Type B pancreatic cell (in vitro differentiated cells): ENCODE results near the gene NUDT7. TPM values are rescaled to one million over a fixed set of nuclear protein-coding genes. Genes with fewer than 3 reads are reported as not detected.

Experiments used
- DNase-seq: peaks from one replicate; pipeline ENCODE4 v3.0.0; 2021; ENCODE audit warnings: mixed read lengths; ENCODE audit not compliant: unreplicated experiment; ENCODE audit errors: extremely low spot score
- H3K27ac Mint-ChIP-seq: 2 replicates; pipeline ENCODE4 v1.8.0; 2021; ENCODE audit warnings: mild to moderate bottlenecking, mixed read lengths
- H3K27me3 Mint-ChIP-seq: 2 replicates; pipeline ENCODE4 v1.8.0; 2021; ENCODE audit warnings: mixed read lengths
- H3K36me3 Mint-ChIP-seq: 2 replicates; pipeline ENCODE4 v1.8.0; 2021; ENCODE audit warnings: mixed read lengths
- H3K4me1 Mint-ChIP-seq: one replicate; pipeline ENCODE4 v1.8.0; 2021; ENCODE audit warnings: mixed read lengths; ENCODE audit not compliant: unreplicated experiment
- H3K4me3 Mint-ChIP-seq: 2 replicates; pipeline ENCODE4 v1.8.0; 2021; ENCODE audit warnings: mild to moderate bottlenecking, mixed read lengths
- H3K9me3 Mint-ChIP-seq: 2 replicates; pipeline ENCODE4 v1.8.0; 2021; ENCODE audit warnings: mixed read lengths
- CTCF ChIP-seq: fragments of 200-600 bp; sonication (generic); conservative IDR thresholded peaks from 2 replicates; pipeline ENCODE4 v1.5.0; 2021; ENCODE audit warnings: antibody characterized with exemption, mild to moderate bottlenecking
- long read RNA-seq: library from polyadenylated mRNA; unstranded; transcript quantifications from one replicate; pipeline ENCODE4 v2.0.0, GENCODE V29; 2020
- total RNA-seq: library from RNA; stranded (reverse); gene quantifications from 2 replicates; pipeline ENCODE4 v1.2.1, GENCODE V29; 2021; ENCODE audit warnings: low replicate concordance

Gene NUDT7
- 4.8 and 6.2 TPM in 2 replicates for total RNA-seq
- long read RNA-seq, transcript NUDT7-201 (4 exons, 1,096 nt): major isoform, 5 of 11 reads
- long read RNA-seq, partial matches to known transcripts: 0 of 11 reads
- long read RNA-seq, other reads (novel, unspliced or antisense): 0 of 11 reads

- Mint-ChIP-seq H3K36me3 (no peaks in the 10 kb centered on the region), H3K27ac (peak within 1 kb of the TSS; percentile 79), H3K9me3 (no peaks in the 10 kb centered on the region), H3K4me3 (peak within 1 kb of the TSS; percentile 89), H3K27me3 (no peaks in the 10 kb centered on the region), H3K4me1 (peaks cover 11% of the 10 kb centered on the region)
- DNase-seq: peak; percentile 99
- TF ChIP-seq CTCF: peak; percentile 34
Measured at GRCh38 chr16:77722309-77723107, at the start of gene NUDT7. Gene NUDT7 (plus strand): TSS chr16:77722514. CDS start chr16:77722583, 69 bp downstream.

GRCh38 chr16:77674888-77675287 lies 47.4 kb upstream of the NUDT7 start:
- H3K4me3 Mint-ChIP-seq: no peak overlapping the region
- H3K36me3 Mint-ChIP-seq: no peaks in the 10 kb centered on the region
- no peaks in the 10 kb centered on the region for H3K9me3 Mint-ChIP-seq
- no peak overlapping the region for H3K27ac Mint-ChIP-seq
- no peak for TF ChIP-seq CTCF
- no peaks in the 10 kb centered on the region for H3K4me1 Mint-ChIP-seq
- H3K27me3 Mint-ChIP-seq: peaks cover 9% of the 10 kb centered on the region
- DNase-seq: no peak

GRCh38 chr16:77675464-77676324 lies 46.6 kb upstream of the NUDT7 start:
- no peaks in the 10 kb centered on the region for H3K4me1 Mint-ChIP-seq
- no peak overlapping the region for H3K4me3 Mint-ChIP-seq
- no peaks in the 10 kb centered on the region for H3K36me3 Mint-ChIP-seq
- DNase-seq: peak; percentile 74
- H3K27me3 Mint-ChIP-seq: peaks cover 9% of the 10 kb centered on the region
- peak; percentile 93 for TF ChIP-seq CTCF
- H3K9me3 Mint-ChIP-seq: no peaks in the 10 kb centered on the region
- no peak overlapping the region for H3K27ac Mint-ChIP-seq

- Mint-ChIP-seq H3K27me3 (peaks cover 9% of the 10 kb centered on the region), H3K36me3 (no peaks in the 10 kb centered on the region), H3K27ac (no peak overlapping the region), H3K4me3 (no peak overlapping the region), H3K9me3 (no peaks in the 10 kb centered on the region), H3K4me1 (no peaks in the 10 kb centered on the region)
- TF ChIP-seq CTCF: no peak
- no peak for DNase-seq
Measured at GRCh38 chr16:77677129-77677528, 45.2 kb upstream of the NUDT7 start.

GRCh38 chr16:77679391-77679790 lies 42.9 kb upstream of the NUDT7 start:
- Mint-ChIP-seq H3K27me3 (peaks cover 8% of the 10 kb centered on the region), H3K4me1 (no peaks in the 10 kb centered on the region), H3K27ac (no peak overlapping the region), H3K36me3 (no peaks in the 10 kb centered on the region), H3K4me3 (no peak overlapping the region), H3K9me3 (no peaks in the 10 kb centered on the region)
- no peak for TF ChIP-seq CTCF
- no peak for DNase-seq
